Activated CD4-positive, CD25-positive, alpha-beta regulatory T cell treated with anti-CD3 and anti-CD28 coated beads, Interleukin-2, amount 50 U/mL, for 24 hours (primary cell): ENCODE data around the gene UBP1.
"Not testable (repeated sequence)": the region's sequence is repeated elsewhere in the genome, so short reads cannot be mapped to it uniquely, and the experiment has no call there.

Source experiments
- ATAC-seq, 2 donors: fragments of 150-1000 bp; cut with Tn5 transposase; one replicate each; pipeline ENCODE4 v1.10.0; 2021; ENCODE audit warnings: mild to moderate bottlenecking in 1 of 2, moderate library complexity in 1 of 2

UBP1 gene

DNA sequence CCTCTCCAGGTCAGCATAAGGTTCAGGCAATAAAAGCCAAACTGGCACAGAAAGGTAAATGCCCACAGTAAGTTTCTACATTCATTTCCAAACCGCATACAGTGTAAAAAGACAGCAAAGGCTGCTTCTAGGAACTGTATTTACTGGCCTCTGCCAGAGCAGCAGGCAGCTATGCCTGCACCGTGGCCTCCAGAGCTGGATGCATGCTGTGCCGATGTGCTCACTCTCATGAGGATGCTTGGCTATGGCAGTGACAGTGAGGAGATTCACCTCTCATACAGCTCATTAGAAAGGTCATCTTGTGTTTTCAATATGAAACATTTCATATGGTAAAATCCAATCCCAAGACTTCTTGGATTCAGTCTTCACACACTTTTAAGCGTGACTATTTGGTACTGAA is 50.3 kb downstream of the UBP1 start:
- no peak for ATAC-seq

DNA sequence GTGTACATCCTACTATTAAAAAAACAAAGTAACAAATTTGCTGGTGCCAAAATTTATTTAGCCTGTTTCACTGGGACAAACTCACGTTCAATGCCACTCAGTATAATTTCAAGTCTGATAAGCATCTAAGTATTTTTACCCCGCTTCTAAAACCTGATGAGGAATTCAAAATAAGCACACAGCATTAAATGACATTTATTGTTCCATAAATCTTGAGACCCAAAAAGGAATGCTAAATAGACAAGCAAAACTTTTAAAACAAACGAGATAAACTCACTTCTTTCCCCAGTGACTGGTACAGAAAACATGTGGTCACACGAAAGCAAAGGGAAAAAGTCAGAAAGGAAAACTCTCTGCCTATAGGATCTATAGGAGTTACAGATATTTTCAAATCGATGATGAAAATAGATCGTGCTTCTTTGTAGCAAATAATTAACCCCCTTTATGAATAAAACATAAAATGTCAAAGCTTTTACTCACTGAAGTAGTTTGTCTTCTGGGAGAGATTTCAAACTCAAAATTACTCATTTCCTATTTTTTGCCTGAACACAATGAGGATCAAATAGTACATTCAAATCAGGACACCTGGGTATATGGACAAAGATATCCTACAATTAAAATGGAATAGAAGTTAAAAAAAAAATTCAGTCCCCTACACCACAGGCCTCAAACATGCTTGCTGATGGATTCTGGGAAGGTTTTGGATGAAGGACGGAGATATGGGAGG is 51.7 kb downstream of the UBP1 start:
- no peak for ATAC-seq

DNA sequence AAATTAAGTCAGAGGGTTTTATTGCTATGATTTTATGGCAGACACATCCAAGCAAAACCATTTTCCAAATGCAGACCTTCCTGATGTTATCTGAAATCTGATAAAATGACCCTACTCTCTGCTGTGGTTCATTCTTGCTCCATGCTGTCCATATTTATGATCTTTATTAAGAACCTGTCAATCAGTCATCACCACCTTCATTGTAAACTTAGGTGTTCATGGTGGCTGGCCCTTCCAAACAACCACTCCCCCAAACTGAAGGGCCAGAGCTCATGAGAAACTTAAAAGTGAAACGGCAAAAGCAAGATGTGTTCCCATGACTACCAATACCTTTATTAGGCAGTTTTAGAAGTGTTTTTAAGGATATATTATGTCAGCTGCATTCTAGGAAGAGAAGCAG is 53.6 kb downstream of the UBP1 start:
- no peak for ATAC-seq

DNA sequence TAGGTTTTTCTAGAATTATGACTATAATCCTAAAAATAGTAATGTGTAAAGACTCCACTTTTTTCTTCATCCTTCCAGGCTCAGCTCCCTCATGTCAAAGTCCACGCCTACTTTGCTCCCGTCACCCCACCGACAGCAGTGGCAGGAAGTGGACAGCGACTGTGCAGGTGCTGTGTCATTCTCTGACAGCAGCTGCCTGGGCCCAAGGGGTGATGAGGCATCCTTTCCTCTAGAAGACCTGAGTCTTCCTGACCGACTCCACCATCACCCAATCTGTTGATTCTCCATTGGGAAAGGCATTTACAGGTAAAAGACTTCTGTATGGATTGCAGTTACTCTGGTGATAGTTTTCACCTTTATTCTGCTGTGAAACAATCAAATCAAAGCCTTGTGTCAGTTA is 54.8 kb downstream of the UBP1 start:
- ATAC-seq, result peak; percentile 98 to 99

DNA sequence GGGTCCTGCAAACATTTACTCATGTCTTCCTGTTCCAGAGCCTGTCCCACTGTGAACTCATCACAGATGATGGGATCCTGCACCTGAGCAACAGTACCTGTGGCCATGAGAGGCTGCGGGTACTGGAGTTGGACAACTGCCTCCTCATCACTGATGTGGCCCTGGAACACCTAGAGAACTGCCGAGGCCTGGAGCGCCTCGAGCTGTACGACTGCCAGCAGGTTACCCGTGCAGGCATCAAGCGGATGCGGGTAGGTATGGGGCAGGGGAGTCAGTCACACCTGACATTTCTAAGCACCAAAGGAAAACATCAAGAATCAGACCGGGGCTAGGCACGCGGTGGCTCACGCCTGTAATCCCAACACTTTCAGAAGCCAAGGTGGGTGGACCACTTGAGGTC is 56.3 kb downstream of the UBP1 start:
- ATAC-seq, result no peak

DNA sequence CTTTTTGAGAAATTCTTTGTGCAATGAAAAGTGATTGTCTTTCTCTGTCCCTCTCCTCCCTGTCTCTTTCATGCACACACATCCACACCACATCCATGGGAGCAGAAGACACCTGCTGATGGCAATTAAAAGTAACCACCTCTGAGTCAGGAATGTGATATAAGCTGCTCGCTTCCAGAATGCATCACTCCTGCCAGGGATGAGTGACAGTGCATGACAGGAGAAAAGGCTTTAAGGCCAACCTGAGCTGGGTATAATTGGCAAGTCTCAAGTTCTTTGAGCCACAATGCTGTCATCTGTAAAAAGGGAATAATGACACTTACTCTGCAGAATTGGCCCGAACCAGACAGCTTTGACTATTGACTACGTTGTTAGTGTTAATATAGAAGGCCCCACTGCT is 59.6 kb downstream of the UBP1 start:
- ATAC-seq, result no peak

DNA sequence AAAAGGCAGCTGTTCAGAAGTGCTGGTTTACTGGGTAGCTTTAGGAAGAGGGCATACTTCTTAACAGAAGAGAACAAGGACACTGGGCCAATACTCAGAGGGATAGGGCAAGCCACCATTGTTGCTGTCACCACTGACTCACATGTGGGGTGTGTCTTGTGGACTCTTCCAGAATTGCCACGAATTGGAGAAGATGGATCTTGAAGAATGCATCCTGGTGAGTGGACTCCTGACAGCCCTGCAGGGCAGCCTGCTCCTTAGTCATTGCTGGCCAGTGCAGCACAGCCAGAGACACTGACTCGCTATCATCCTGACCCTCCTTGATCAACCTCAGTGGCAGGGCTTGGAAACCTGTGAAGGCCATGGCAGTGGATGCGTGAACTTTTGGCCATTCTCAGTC is 62.3 kb downstream of the UBP1 start:
- no peak for ATAC-seq

DNA sequence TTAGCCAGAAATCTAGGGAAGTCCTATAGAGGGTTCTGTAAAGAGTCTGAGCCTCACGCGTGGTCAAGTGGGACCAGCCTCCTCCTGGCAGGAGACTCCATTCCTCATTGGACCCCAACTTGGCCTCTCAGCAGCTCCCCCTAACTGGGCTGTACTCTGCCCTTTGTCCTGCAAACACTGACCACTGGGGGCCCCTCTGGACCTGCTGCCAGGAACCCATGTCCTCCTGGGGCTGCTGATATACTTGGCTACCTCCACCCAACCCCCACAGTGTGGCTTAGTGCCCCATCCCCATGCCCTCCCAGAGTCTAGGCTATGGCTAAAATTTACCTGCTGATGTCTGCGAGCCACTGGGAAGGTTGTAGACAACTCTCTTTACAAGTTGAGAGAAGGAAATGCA is 62.7 kb downstream of the UBP1 start:
- no peak for ATAC-seq

DNA sequence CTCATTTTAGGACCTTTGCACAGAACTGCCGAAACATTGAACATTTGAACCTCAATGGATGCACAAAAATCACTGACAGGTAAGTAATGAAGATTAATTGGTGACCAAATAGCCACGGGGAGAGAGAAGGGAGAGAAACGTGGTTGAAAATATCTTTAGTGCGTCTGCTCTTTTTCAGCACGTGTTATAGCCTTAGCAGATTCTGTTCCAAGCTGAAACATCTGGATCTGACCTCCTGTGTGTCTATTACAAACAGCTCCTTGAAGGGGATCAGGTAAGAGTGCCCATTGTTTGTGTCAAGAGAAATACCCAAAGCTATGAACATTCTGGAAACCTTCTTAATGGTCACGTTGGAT is 67.1 kb downstream of the UBP1 start:
- no peak for ATAC-seq

DNA sequence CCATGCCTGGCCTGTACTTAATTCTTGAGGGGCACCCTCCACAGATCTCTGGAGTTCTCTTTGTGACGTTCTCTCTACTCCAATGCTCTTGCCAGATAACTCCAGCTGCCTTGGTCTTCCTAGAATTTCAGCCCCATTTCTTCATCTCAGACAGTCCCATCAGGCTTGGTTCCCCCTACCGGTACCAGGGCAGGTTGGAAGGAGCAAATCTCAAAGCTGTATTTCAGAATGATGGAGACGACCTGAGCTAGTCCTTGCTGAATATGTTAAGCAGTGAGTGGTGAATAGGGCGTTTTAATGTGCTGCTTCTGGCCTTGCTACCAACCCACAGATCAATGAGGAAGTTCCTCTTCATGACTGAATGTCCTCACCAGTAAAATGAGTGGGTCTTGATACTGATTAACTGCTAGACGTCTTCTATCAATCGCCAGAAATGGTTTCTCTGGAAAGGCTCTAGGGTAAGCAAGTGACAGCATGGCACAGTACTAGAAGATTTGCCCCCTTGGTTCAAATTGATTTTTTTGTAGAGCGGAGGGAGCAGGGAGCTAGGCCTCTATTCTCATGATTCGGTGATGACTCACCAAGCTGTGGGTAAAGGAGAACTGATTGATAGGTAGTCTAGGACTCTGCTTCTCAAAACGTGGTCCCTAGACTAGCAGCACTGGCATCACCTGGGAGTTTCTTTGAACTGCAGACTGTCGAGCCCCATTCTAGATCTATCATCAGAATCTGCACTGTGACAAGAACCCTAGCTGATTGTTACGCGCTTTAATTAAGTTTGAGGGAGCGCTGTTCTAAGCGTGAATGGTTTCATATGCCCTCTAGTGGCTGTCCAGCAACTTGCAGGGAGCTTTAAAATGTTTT is 67.8 kb downstream of the UBP1 start:
- peak; percentile 96 to 98 for ATAC-seq

DNA sequence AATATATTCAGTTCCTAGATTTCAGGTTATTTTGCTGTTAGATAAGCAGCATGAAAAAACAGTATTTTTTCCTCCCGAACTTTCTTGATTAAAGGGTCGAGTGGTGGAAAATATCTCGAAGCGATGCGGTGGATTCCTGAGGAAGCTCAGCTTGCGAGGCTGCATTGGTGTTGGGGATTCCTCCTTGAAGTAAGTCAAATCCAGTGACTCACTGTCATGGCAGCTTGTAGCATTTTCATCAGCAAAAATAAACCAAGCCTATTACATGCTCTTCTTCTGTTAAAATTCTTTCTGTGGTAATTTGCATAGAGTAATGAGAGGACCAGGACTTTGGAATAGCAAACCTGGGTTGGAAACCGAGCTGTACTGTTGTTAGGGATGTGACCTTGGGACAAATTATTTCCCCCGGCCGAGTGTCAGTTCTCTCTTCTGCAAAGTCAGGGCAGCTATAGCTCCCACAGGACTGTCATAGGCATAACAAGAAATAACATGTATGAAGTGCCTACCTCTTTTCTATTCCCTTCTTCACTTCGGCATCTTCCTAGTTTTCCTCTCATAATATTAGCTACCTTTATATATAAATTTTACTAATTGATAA is 75.6 kb downstream of the UBP1 start:
- ATAC-seq, result no peak

DNA sequence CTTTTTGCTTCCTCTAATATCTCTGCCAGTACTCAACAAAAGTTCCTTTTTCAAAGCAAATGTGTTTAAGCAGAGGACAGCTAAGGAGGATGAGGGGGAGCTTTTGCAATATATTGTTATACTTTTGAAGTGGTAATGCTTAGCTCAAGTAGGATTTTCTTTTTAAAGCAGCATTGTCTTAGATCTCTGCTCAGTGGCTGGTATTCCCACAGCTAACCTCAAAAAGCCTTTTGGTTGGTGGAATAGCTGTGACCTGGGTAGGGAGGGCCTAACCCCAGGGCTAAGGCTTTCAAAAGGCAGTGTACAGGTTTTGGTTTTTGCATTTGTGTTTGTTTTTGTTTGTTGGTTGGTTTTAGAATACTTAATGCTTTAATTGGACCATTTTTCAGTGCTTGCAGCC is 76.1 kb downstream of the UBP1 start:
- ATAC-seq, result no peak

DNA sequence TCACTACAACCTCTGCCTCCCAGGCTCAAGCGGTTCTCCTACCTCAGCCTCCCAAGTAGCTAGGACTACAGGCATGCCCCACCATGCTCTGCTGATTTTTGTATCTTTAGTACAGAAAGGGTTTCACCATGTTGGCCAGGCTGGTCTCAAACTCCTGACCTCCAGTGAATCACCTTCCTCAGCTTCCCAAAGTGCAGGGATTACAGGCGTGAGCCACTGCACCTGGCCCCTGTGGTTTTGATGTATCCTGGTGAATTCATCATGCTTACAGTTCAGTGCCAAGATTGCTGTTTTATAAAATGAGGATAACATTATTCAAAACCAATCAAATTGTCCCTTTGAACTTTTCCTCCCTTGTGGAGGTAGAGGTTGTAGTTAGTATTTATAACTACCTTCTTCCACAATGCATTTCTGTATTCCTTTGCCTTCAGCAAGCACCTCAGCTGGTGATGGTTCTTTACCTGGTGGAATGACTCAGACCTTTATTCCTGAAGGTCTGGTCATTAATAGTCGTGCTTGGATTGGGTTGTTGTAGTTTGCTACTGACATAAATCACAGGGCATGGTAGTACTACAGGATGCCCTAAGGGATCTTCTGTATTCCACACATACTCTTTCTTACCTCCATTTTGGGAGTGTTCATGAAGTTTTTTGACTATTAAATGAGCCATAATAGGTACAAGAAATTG is 76.9 kb downstream of the UBP1 start:
- ATAC-seq, result no peak

DNA sequence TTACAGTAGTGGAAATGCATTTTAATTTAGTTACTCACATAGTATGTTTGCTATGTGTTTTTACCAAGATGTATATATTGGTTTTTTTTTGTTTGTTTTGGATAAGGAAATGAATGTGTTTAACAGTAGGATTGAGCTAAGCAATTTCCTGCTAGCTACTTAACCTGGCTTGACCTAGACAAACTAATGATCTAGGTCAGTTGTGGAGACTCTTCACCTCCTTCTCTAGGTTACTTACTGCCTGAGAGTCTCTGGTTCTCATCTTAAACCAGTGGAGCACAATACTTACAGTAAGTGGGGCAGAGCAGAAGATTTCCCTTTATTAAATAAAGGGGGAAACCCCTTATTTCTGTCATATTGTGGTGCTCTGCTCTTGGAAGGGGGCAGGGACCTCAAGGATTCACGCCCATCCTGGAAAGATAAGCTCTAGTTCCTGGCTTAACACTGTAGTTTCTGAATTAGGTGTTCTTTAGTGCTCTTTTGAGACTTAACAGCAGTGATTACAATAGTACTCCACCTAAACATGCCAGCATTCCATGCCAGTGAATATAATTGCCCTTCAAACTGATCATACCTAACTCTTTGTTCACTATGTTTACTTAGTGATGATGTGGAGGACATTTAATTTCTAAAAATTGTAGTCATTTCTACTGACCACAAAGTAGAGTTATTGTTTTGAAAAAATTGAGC is 79.9 kb downstream of the UBP1 start:
- no peak for ATAC-seq

DNA sequence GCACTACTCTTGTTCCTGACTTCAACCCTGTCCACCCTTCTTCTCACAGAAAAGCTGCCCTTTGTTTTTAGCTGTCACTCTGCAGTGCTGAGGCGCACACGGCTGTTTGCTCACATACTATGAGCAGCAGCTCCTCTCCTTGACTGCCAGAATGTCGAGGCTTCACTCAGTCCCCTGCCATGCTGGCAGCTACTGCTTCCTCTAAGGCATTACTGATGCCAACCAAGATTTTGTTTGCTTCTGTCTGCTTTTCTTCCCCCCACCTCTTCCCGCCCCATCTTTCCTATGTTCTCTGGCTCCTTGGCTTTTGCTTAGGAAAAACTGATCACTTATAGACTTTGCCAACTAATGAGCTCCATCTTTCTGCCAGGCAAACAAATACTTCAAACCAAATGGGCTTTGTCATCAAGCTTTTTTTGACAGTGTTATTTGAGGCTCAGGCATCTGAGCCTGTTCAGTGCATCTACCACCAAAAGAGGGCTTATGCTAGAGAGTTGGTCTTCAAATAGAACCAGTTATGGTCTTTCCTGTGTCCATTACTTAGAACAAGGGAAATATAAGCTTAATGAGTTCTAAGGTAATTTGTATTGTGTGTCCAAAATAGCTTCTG is 81.9 kb downstream of the UBP1 start:
- ATAC-seq, result no peak

DNA sequence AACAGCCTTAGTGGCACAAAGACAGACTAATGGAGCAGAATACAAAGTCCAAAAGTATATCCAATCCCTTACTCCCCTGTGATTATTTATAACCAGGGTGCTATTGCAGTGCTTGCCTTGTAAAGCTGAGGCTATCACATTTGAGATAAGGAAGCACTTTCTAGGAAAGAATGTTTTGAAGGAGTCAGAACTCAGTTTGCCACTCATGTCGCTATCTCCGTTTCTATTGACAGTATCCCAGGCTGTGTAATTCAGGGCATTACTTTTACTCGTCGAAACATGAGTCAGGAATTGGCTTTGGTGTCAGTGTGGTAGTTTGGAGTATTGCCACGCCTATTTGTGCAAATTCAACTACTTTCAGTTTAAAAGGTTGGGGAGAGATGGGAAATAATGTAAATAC is 84.6 kb downstream of the UBP1 start:
- ATAC-seq, result no peak

DNA sequence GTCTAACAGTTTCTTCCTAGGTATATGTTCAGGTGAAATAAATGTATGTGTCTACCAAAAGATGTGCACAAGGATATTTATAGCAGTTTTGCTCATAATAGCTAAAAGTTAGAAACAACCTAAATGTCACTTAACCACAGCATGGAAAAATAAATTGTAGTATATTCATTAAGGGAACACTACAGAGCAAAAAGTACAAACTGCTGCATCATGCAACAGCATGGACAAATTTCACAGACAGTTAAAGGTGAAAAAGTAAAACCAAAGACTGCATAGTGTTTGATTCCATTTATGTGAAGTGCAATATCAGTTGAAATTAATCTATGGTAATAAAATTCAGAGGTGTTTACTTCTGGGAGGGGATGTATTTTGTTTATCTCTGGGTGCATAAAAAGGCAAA is 100.4 kb downstream of the UBP1 start:
- no peak for ATAC-seq

DNA sequence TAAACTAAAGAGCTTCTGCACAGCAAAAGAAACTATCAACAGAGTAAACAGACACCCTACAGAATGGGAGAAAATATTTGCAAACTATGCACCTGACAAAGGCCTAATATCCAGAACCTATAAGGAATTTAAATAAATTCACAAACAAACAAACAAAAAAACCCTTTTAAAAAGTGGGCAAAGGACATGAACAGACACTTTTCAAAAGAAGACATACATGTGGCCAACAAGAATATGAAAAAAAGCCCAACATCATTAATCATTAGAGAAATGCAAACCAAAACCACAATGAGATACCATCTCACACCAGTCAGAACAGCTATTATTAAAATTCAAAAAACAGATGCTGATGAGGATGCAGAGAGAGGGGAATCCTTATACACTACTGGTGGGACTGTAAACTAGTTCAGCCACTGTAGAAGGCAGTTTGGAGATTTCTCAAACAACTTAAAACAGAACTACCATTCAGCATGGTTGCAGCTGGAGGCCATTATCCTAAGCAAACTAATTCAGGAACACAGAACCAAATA is 101.2 kb downstream of the UBP1 start:
- not testable (repeated sequence) for ATAC-seq
